HG03139 (cell line): ENCODE data around the gene GALK2.
A peak's percentile ranks its signal among the peaks of the same experiment; 100 is the strongest.
"Not testable (repeated sequence)": the region's sequence is repeated elsewhere in the genome, so short reads cannot be mapped to it uniquely, and the experiment has no call there.

ENCODE experiments used
- ATAC-seq: cut with Tn5 transposase; IDR thresholded peaks from one replicate; pipeline ENCODE4 v1.9.1; 2021; ENCODE audit not compliant: unreplicated experiment

GALK2 gene

DNA sequence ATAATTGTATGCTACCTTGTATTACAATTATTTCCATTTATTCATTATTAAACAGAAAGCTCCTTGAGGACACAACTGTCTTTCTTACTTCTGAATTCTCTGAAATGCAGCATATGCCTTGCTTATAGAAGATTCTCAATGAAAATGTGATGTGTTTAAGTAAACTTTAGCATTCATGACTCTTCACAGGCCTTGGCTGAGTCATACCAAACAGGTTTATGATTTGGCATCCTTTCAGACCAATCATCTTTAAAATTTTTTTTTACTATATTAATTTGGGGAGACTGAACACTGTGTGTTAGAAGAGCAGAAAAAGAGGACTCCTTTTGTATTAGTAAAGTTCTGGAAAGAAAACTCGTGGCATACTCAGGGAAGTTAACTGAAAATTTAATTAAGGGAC, 6.4 kb upstream of the GALK2 start:
- no peak for ATAC-seq

DNA sequence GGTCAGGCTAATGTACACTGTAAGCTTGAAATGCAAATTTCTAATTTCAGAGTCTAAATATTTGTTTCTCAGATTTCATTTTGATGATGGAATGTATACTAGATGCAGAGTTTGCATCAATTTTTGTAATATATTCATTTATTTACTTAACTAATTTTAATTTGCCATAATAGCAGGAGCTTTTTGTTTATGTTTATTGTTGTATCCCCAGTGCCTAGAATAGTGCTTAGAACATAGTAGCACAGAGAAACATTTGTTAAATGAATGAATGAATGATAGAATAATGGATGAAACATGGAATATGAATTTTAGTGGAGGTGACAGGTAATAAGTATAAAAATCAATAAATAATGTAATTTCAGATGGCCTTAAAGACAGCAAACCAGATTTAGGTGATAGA, 5.2 kb upstream of the GALK2 start:
- ATAC-seq = no peak

- ATAC-seq = no peak
These were observed 2.0 kb upstream of the GALK2 start for GRCh38 chr15:49168016-49168415.

GRCh38 chr15:49171790-49172189, 1.7 kb downstream of the GALK2 start:
- ATAC-seq = no peak

DNA sequence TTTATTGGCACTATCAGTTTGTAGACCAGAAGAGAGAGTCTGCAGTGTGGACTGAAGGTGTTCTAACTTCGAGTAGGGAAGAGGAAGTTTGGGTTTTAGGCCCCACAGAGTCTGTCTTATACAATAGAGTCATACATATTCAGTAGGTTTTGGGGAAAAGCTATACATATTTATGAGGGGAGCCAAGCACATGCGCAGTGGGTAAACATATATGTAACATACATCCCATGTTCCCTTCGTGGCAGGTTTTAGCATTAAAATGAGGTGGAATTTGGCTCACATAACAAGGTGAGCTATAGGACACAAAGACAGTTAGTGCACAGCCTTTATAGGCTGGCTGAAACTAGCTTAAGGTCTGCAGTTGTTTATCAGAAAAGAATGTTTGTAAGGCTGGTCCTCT, 4.9 kb downstream of the GALK2 start:
- no peak for ATAC-seq

DNA sequence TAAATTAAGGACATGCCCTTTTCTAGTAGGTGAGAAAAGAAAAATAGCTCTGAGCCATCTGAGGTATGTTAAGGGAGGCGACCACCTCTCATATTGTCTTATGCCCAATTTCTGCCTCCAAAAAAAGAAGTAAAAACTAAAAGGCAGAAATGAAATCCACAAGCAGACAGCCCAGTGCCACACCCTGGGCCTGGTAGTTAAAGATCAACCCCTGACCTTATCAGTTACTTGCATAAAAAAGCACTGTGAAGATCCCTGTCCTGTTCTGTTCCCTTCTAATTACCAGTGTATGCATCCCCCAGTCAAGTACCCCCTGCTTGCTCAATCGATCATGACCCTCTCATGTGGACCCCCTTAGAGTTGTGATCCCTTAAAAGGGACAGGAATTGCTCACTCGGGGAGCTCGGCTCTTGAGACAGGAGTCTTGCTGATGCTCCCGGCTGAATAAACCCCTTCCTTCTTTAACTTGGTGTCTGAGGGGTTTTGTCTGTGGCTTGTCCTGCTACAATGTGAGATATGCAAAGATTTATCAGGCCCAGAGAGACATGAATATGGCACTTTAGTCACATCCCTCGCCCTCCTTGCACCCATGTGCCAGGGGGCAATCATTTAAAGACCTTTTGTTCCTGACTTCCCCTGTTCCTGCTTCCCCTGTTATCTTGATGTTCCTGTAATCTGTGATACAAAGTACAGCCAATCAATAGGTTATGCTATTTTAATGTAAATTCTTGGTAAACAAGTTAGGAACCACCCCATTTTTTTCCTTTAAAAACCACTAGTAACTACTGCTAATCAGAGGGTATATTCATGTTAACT, 5.7 kb downstream of the GALK2 start:
- ATAC-seq = not testable (repeated sequence)

DNA sequence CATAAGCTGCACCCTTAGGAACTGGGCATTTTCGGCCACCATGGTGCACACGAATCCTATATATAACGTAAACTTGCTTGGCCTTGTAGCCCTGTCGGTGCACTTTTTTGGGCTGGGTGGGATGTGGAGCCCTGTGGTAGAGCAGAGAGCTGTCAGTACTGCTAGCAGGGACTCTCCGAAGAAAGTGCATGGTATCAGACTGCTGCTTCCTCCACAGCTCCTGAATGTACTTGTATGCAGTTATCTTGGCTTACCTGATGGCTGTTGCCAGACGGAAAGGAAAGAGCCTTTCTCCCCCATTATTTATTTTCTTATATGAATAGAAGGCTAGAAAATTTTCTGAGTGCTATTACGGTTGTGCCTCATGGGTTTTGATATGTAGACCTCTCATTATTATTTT, 8.4 kb downstream of the GALK2 start:
- ATAC-seq = no peak

DNA sequence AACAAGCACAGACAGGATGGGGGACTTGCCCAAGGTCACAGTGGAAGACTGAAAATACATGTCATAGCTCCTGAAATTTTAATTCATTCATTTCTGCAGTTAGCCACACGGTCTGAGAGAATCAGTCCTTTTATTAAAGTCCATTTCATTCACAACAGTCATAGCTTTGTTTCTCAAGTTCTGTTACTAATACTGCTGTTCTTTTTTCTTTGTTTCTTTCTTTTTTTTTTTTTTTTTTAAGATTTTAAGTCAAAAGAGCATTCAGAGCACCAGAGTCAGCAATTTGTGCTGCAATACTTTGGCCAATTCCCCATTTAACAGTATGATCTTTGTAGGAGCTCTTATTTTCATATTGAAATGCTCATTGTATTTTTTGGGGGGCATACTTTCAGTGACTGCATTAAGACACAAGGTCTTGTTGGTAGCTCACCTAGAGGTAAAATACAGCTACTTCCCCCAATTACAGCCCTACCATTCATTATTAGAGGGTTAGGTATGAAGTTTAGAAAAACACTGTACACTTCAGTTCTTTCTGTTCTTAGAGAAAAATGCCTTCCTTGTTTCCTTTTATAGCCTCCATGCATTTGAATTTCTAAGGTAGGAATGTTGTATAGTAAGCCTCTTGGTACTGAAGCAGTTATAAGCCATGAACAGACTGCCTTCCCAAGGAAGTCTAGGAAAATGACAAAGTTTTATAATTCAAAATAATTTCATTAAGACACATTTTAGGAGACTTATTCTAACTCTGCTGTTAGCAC, 9.6 kb downstream of the GALK2 start:
- no peak for ATAC-seq

DNA sequence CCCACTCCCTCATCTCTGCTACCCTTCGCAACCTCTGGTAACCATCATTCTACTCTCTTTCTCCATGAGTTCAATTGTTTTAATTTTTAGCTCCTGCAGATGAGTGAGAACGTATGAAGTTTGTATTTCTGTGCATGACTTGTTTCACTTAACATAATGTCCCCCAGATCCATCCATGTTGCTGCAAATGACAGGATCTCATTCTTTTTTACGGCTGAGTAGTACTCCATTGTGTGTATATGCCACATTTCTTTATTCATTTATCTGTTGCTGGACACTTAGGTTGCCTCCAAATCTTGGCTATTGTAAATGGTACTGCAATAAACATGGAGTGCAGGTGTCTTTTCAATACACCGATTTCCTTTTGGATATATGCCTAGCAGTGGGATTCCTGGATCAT, 12.1 kb downstream of the GALK2 start:
- no peak for ATAC-seq

GRCh38 chr15:49183741-49184140, 13.7 kb downstream of the GALK2 start:
- not testable (repeated sequence) for ATAC-seq

GRCh38 chr15:49185473-49185872, 15.4 kb downstream of the GALK2 start:
- peak; percentile 73 for ATAC-seq

DNA sequence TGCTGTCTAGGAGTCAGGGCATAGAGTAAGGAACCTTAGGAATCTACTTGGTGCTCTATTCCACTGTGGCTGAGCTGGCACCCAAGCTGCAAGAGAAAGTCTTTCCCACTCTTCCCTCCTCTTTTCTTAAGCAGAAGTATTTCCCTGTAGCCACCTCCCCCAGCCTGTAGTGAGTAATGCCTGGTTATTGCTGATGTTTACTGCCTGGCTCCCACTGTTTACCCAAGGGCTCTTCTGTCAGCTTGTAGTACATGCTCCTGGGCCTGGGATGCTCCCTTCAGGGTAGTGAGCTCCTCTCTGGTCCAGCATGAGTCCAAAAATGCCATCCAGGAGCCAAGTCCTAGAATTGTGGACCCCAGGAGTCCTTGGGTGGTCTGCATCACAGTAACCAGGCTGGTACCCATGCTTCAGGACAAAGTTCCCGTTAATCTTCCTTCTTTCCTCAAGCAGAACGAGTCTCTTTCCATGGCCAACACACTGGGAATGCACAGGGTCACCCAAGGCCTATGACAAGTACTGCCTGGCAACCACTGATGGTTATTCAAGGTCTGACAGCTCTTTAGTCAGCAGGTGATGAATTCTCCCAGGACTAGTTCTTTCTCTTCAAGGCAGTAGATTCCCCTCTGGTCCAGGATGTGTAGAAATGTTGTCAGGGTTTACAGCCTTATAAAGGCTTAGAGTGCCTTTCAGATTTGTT, 17.6 kb downstream of the GALK2 start:
- no peak for ATAC-seq

GRCh38 chr15:49188933-49189332, 18.9 kb downstream of the GALK2 start:
- ATAC-seq = no peak

DNA sequence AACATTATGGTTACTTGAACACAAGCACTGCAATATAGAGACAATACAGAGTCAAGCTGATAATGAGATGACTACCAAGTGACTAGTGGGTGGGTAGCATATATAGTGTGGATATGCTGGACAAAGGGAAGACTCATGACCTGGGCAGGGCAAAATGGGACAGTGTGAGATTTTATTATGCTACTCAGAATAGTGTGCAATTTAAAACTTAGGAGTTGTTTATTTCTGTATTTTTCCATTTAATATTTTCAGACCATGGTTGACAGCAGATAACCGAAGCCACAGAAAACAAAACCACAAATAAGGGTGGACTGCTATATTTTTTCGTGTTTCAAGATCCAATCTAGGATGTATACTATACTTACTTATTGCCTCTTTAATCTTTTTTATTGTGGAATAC, 19.6 kb downstream of the GALK2 start:
- no peak for ATAC-seq

GRCh38 chr15:49190586-49190985, 20.5 kb downstream of the GALK2 start:
- no peak for ATAC-seq

GRCh38 chr15:49191892-49192291, 21.8 kb downstream of the GALK2 start:
- no peak for ATAC-seq

DNA sequence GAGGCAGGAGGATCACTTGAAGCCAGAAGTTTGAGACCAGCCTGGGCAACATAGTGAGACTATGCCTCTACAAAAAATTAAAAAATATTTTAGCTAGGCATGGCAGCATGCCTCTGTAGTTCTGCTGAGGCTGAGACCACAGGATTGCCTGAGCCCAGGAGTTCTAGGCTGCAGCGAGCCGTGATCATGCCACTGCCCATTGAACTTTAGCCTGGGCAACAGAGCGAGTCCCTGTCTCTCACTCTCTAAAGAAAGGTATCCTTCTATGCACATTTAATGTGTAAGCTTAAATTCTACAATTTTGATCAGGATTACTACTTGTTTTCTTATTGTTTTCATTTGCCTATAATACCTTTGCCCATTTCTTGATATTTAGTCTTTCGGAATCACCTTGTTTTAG, 26.8 kb downstream of the GALK2 start:
- ATAC-seq = no peak

DNA sequence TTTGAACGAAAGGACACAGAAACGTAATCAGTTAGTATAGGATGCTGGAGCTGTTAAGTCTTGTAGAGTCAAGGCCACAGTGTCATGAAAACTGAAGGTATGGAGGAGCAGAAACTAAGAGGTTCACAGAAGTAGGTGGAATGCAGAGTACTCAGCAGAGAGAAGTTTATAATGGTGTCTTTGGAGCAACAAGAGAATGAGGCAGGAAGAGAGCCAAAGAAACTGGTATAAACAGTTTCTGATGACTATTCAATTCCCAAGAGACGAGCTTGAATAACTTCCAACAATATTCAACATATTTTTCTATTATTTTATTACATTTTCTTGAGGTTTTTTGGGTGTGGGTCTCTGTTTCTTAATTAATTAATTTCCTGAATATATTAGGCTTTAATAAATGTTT, 29.6 kb downstream of the GALK2 start:
- ATAC-seq = no peak

GRCh38 chr15:49200347-49200746, 30.3 kb downstream of the GALK2 start:
- ATAC-seq = no peak

GRCh38 chr15:49208102-49208501, 38.1 kb downstream of the GALK2 start:
- not testable (repeated sequence) for ATAC-seq

- ATAC-seq = no peak
These were observed 42.9 kb downstream of the GALK2 start for GRCh38 chr15:49212897-49213296.
